ENCODE results near the gene ATAT1.

- TF ChIP-seq CTCF (conservative IDR thresholded peaks at IDR 0.05 in 1 of 2, IDR thresholded peaks at IDR 0.05 in 1 of 2; ENCODE audit: extremely low read depth in 1 of 2, insufficient read depth in 1 of 2, low read depth in 1 of 2, low read length in 2 of 2): no peak
- no peak for TF ChIP-seq EZH2 (IDR thresholded peaks at IDR 0.05; ENCODE audit: borderline replicate concordance, low read length)
Observed at GRCh38 chr6:30615958-30616810, 10.5 kb upstream of the ATAT1 start.

Measured in mammary epithelial cell (primary cell).